Medulla oblongata (tissue), 1 donor: ENCODE measurements around the gene COL26A1.
"Not testable (repeated sequence)": the region's sequence is repeated elsewhere in the genome, so short reads cannot be mapped to it uniquely, and the experiment has no call there.

Experiments used
- DNase-seq: peaks from one replicate; pipeline ENCODE4 v3.0.0-alpha.2; 2015; ENCODE audit errors: extremely low spot score

COL26A1 gene

DNA sequence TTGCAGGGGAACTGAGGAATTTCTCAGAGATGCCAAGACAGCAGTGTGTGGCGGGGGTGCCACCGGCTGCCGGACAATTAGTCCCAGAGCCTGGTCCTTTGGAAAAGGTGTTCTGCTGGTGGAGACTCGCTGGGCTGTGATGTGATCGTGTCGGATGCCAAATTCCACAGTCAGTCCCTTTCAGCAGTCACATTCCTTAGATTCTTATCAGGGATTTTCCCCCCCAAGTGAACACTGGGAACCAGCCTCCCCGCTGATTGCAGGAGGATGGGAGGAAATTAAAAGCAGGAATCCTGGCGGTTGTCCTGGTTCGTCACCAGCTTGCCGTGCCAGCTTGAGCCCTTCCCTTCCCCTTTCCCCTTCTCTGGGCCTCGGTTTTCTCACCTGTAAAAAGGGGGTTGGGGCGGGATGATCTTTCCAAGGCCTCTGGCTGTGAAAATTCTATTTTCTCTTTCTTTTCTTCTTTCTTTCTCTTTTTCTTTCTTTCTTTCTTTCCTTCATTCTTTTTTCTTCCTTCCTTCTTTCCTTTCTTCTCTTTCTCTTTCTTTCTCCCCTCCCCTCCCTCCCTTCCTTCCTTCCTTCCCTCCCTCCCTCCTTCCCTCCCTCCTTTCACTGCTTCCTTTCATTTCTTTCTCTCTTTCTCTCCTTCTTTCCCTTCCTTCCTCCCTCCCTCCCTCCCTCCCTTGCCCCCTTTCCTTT, 39.6 kb downstream of the COL26A1 start:
- DNase-seq = no peak

DNA sequence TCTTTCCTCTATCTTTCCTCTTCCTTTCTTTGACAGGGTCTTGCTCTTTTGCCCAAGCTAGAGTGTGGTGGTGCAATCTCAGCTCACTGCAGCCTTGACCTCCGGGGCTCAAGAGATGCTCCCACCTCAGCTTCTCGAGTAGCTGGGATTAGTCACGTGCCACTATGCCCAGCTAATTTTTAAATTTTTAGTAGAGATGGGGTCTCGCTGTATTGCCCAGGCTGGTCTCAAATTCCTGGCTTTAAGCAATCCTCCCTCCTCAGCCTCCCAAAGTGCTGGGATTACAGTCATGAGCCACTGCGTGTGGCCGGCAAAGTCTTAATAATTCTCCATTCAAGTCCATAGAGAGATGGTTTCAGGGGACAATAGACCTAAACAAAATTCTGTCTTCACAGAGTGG, 40.2 kb downstream of the COL26A1 start:
- no peak for DNase-seq

DNA sequence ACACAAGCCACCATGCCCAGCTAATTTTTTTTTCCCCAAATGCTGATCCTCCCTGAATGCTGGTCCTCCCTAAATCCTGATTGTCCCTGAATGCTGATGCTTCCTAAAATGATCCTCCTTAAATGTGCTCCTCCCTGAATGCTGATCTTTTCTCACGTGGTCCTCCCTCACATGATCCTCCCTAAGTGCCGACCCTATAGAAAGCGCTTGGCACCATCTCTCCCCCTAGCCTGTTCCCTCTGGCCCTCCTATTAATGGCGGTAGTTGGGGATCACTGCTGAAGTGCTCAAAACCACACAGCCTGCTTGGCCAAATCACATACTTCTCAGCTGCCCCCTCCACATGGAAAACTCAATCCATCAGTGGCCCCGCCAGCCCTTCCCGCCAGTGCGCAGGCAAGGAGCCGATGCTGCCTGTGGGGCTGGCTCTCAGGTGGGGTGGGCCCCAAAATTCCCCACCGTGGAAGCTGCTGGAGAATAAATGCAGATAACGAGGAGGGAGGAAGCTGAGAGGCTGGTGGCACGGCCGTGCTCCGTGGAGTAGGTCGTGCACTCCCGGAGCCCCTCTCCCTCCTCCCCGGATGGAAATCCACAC, 42.9 kb downstream of the COL26A1 start:
- no peak for DNase-seq

DNA sequence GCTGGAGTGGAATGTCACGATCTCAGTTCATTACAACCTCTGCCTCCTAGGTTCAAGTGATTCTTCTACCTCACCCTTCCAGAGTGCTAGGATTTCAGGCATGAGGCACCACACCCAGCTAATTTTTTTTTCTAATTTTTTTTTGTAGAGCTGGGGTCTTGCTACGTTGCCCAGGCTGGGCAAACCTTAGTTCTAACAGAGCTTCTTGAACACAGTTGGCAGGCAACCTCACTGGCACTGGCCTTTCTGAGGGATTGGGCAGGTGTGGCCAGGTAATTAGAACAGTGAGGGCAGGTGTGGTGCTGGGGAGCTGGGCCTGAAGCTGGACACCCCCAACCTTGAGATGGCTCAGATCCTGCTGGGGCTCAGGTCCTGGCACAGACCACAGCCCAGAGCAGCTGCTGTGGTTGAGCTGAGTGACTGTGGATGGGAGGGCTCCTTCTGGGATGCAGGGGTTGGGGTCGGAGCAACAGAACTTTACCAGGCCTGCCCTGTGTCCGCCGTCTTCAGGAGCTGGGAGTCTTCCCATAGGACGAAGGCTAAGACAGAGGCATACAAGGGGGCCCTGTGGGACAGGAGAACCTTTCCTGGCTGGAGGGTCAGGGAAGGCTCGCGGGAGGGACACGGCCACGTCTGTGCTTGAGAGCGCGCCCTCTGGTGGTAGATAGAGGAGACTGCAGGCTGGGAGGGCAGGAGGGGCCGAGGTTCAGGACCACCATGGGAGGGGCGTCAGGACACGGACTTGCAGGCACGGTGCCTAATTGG, 48.2 kb downstream of the COL26A1 start:
- peak; percentile 12 for DNase-seq

DNA sequence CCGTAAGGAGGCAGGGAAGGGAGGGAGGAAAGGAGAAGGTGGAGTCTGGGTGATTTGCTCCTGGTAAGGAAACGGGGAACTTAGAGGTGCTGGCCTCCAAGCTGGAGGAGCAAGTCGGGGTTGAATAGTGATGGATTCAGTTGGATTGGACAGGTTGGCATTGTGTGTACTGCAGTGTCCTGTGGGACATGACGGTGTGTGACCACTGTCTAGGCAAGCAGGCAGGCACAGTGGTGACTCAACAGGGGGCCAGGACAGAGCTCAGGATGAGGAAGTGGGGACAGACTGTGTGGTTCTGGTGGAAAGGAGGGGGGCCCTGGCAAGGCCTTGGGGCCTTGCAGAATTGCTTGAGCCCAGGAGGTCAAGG, 48.8 kb downstream of the COL26A1 start:
- peak; percentile 3 for DNase-seq

DNA sequence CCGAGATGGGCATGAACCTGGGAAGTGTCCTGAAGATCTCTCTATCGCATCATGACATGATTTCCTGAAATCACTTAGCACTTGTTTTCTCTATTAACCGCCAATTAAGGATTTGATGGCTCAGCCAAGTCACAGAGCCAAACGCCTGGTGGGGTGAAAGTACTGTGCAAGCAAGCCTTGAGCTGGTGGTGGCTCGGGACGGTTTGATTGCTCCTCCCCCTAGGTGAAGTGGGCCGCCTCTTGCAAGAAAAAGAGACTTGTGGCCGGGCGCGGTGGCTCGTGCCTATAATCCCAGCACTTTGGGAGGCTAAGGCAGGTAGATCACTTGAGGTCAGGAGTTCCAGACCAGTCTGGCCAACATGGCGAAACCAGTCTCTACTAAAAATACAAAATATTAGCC, 50.3 kb downstream of the COL26A1 start:
- no peak for DNase-seq

DNA sequence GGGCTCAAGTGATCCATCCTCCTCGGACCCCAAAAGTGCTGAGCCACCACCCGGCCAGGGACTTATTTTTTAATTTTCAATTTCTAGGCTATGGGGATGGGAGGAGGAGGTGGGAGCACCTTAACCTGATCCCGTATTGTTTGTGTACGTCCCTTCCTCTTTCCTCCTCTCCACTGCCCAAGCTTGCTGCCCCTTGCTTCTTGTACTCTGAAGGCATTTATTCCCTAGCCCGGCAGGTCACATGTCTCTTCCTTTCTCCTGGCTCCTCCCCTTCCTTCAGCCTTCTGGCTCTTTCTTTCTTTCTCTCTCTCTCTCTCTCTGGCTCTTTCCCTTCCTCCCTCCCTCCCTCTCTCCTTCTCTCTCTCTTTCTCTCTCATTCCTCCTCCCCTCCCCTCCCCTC, 56.0 kb downstream of the COL26A1 start:
- DNase-seq = no peak

DNA sequence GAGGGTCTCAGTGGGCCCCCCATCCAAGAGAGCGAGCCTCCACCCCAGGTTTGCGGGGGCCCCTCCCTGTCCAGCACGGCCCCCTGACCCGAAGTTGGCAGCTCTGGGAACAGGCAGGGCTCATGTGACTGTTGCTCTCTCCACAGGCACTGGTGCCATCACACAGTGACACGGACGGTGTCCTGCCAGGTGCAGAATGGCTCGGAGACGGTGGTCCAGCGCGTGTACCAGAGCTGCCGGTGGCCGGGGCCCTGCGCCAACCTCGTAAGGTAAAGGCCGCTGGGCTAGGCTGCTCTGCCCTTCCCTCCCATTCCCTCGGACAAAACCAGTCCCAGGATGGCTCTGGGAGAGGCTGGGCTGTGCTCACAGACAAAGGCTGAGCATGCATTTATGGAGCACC, 57.2 kb downstream of the COL26A1 start:
- no peak for DNase-seq

DNA sequence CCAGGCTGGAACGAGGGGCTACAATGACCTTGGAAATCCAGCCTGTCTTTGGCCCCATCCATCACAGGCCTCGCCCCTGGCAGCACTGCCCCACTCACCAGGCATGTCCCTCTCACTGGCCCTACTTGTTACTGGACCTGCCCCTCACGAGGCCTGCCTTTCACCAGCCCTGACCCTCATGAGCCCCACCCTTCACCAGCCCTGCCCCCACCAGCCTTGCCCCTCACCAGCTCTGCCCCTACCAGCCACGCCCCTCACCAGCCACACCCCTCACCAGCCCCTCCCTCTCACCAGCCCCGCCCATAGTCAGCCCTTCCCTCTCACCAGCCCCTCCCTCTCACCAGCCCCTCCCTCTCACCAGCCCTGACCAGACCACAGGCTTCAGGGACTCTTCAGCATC, 57.8 kb downstream of the COL26A1 start:
- no peak for DNase-seq

DNA sequence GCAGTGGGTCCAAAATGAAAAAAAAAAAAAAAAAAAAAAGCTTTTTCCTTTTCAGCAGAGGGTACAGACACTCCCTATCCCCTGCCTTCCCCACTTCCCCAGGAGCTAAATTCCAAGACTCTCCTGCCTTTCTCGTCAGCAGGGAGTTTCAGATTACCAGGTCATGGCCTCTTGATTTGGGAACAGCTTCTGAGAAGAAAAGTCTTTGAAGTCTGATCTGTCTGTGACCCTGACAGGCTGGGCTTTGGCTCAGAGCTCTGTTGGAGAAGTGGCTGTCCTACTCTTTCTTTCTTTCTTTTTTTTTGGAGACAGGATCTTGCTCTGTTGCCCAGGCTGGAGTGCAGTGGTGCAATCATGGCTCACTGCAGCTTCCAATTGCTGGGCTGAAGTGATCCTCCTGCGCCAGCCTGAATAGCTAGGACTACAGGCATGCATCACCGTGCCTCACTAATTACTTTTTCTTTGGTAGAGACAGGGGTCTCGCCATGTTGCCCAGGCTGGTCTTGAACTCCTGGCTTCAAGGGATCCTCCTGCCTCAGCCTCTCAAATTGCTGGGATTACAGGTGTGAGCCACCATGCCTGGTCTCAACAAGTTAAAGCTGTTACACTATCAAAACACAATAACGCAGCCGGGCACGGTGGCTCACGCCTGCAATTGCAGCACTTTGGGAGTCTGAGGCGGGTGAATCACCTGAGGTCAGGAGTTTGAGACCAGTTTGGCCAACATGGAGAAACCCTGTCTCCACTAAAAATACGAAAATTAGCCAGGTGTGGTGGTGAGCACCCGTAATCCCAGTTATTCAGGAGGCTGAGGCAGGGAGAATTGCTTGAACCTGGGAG, 59.9 kb downstream of the COL26A1 start:
- no peak for DNase-seq

DNA sequence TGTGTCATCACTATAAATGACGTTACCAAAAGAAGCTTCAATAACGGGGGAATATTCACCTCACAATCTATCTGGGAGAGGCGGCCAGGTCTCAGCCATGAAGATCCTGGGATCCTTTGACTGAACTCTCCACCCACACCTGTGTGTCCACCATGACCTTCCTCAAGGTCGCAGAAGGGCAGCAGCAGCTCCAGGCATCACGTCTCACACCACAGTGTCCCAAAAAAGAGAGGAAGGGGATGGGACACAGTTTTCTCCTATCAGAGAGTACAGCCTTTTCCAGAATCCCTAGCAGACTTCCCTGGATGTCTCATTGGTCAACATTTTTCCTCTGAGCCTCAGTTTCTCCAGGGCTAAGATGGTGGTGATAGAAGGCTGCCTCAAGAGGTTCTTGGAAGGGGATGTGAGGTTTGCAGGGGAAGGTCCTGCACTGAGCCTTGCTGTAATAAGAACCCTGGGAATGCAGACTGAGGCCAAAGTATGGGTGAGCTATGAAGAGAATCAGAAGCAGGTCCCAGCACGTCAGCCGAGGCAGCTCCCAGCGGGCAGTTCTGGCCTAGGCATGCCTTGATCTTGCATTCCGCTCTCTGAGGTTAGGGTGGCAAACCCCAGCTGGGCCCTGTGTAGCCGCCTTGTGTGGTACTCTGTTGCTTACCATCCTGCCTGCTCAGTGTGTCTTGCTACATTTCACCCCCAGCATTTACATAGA, 63.8 kb downstream of the COL26A1 start:
- no peak for DNase-seq

DNA sequence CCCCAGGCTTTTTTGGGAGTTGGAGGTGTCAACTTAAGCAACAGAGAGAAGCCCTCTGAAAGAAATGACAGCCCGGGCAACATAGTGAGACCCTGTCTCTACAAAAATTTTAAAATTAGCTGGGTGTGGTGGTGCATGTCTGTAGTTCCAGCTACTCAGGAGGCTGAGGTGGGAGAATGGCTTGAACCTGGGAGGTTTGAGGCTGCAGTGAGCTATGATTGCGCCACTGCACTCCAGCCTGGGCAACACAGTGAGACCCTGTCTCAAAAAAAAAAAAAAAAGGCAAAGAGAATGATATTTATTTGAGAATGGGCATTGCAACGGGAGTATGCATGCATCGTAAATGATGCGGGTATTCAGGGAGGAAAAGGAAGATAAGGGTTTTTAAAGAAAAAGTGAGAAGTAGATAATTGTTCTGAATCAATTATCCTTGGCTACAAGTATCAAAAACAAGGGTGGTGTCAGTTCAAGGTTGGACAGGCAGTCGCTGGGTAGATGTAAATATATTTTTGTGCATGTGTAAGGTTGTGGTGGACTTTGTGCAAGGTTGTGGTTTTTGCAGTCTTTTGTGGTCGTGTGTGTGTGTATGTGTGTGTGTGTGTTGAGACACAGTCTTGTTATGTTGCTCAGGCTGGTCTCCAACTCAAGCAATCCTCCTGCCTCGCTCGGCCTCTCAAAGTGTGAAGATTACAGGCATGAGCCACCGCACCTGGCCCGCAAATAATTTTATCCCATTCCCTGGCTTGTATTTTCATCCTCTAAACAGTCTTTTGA, 65.6 kb downstream of the COL26A1 start:
- no peak for DNase-seq

DNA sequence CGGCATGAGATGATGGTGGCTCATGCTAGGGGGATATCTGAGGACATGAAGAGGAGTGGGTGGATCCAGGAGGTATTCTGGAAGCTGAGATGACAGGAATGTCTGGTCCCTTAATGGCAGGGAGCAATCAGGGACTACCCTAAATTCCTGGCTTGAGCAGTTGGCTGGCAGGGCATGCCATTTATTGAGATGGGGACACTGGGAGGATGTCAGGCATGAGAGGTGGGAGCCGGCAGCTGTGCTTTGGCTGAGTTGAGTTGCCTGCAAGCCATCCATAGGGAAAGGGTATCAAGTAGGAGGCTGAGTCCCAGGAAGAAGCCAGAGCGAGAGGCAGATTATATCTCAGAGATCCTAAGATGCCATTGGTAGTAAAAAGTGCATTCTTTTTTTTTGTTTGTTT, 69.6 kb downstream of the COL26A1 start:
- DNase-seq = no peak

DNA sequence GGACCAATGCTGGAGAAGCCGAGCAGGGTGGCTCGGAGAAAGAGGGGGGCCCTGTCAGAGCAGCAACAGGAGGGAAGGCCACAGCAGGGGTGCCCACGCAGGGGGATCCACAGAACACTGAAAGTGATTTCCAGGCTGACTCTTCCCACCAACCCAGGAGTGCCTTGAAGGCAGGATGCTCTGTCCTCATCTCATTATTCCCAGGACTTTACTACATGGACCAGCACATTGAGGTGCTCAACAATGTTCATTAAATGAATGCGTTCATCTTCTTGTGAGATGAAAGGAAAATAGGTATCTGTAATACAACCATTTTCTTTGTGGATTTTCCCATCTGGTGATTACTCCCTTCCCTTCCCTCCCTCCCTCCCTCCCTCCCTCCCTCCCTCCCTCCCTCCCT, 71.0 kb downstream of the COL26A1 start:
- no peak for DNase-seq

DNA sequence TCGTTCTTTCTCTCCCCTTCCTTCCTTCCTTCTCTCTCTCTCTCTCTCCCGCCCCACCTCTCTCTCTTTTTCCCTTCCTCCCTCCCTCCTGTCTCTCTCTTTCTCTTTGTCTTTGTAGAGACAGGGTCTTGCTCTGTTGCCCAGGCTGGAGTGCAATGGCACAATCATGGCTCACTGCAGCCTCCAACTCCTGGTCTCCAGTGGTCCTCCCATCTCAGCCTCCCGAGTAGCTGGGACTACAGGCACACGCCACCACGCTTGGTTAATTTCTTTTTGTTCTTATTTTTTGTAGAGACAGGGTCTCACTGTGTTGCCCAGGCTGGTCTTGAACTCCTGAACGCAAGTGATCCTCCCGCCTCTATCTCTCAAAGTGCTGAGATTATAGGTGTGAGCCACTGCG, 71.5 kb downstream of the COL26A1 start:
- DNase-seq = not testable (repeated sequence)

DNA sequence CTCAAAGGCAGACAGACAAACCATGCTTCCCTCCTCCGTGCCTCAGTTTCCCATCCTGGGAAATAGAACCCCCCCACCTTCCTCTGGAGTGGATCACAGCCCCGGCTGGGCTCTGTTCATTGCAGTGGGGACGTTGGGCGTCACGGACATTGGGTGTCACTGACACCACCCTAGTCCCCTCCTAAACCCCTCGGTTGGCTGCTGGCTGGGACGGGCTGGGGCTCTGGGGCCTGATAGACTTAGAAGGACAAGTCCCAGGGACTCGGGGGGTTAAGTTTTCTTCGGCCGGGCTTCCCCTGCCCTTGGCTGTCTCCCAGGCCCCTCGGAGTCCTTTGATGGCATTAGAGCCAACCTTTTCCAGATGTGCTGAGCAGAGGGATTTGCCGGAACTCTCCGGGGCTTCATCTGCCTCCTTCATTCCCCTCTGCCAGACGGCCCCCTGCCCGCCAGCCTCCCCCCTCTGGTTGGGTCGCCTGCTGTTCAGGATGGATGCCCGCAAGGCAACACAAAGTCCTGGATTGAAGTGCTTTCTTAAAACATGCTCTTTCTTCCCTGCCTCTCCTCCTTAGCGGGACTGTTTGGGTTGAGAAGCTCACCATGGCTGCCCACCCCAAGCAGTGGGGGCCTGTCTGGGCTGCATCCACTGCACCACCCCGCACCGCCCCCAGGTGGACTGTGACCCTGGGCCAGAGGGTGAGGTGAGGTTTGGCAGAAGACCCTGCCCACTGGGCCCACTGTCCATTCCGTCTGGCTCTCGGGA, 73.0 kb downstream of the COL26A1 start:
- DNase-seq = no peak

DNA sequence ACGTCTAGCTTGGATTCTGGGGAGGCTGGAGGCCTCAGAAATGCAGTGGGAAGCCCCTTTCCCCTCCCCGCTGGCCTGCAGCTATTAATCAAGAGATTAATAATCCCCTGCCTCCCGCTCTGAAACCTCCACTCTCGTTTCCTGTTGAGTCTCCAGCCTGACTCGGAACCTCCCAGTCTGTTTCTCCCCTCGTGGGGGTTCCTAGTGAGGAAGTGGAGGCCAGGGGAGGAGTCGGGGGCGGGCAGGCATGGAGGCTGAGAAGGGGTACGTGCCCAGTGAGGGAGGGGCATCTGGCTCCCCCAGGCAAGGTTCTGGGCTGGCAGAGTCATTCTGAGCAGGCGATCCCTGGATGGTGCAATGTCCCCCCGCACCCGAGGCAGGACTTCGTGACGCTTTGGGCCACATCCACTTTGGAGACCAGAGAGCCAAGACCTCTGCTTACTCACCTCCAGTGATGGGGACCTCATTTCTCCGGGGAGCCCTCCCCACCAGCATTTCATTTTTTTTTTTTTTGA, 73.6 kb downstream of the COL26A1 start:
- no peak for DNase-seq

DNA sequence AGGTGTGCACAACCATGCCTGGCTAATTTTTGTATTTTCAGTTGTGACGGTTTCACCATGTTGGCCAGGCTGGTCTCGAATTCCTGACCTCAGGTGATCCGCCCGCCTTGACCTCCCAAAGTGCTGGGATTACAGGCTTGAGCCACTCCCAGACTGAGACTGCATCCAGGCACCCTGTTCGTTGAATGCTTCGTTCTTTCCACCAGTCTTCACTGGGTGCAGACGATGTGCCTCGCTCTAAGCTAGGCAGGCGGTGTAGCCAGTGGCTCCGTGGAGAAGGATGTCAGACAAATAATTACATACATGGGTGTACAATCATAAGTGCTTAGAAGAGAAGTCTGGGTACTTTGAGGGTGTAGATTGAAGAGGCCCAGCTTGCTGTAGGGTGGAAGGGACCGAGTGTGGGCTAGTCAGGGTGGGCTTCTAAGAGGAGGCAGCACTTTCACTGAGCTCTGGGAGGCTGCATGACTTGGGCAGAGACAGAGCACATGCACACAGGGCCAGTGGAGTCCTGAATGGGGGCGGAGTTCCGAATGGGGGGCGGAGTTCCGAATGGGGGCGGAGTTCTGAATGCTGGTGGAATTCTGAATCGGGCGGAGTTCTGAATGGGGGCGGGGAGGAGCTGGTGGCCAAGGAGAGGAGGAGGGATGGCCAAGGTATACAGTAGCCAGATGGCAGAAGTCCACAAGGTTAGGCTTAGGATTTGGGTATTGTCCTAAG, 74.3 kb downstream of the COL26A1 start:
- DNase-seq = no peak

DNA sequence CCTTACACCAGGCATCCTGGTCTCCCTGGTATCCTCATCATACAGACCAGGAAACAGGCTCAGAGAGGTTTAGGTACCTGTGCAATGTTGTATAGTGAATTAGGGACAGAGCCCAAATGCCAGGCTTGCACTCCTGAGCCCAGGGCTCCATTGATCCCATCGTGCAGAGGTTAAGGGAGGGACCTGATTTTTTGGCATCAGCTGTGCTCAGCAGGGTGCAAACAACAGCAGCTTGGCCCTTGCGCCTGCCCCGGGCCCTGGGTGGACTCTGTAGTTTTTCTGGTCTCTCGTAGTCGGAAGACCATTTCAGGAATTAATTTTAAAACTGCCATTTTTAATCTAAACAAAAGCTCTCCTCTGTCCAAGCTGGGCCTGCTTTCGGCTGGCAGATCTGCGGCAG, 79.2 kb downstream of the COL26A1 start:
- DNase-seq = no peak
